ENCODE measurements around the gene SOX5.
"Not testable (repeated sequence)": the region's sequence is repeated elsewhere in the genome, so short reads cannot be mapped to it uniquely, and the experiment has no call there.

SOX5 gene

GRCh38 chr12:23906329-23906728 lies 43.1 kb downstream of the SOX5 start:
- peak; percentile 30 for DNase-seq

GRCh38 chr12:23899434-23899833 lies 50.0 kb downstream of the SOX5 start:
- no peak for DNase-seq

- DNase-seq, result no peak
Observed at GRCh38 chr12:23898121-23898520, 51.3 kb downstream of the SOX5 start.

- DNase-seq, result peak; percentile 80
Observed at GRCh38 chr12:23895792-23896218, 53.7 kb downstream of the SOX5 start.

- no peak for DNase-seq
Observed at GRCh38 chr12:23893611-23894010, 55.9 kb downstream of the SOX5 start.

GRCh38 chr12:23891115-23891514 lies 58.4 kb downstream of the SOX5 start:
- DNase-seq, result no peak

- DNase-seq, result no peak
Observed at GRCh38 chr12:23889069-23889440, 60.4 kb downstream of the SOX5 start.

GRCh38 chr12:23888396-23889068 lies 60.9 kb downstream of the SOX5 start:
- DNase-seq, result no peak

GRCh38 chr12:23887055-23887835 lies 62.2 kb downstream of the SOX5 start:
- no peak for DNase-seq

- DNase-seq, result no peak
Observed at GRCh38 chr12:23885394-23885793, 64.1 kb downstream of the SOX5 start.

GRCh38 chr12:23884909-23885308 lies 64.6 kb downstream of the SOX5 start:
- no peak for DNase-seq

- DNase-seq, result no peak
Observed at GRCh38 chr12:23880988-23881387, 68.5 kb downstream of the SOX5 start.

GRCh38 chr12:23876618-23877017 lies 72.9 kb downstream of the SOX5 start:
- DNase-seq, result not testable (repeated sequence)

- DNase-seq, result no peak
Observed at GRCh38 chr12:23867794-23868193, 81.7 kb downstream of the SOX5 start.

GRCh38 chr12:23862701-23863100 lies 86.8 kb downstream of the SOX5 start:
- DNase-seq, result no peak

- DNase-seq, result no peak
Observed at GRCh38 chr12:23860019-23860418, 89.5 kb downstream of the SOX5 start.

GRCh38 chr12:23857178-23857577 lies 92.3 kb downstream of the SOX5 start:
- DNase-seq, result no peak

- DNase-seq, result no peak
Observed at GRCh38 chr12:23855813-23856212, 93.7 kb downstream of the SOX5 start.

GRCh38 chr12:23854598-23854997 lies 94.9 kb downstream of the SOX5 start:
- no peak for DNase-seq

- no peak for DNase-seq
Observed at GRCh38 chr12:23853640-23854039, 95.8 kb downstream of the SOX5 start.

GRCh38 chr12:23851602-23852001 lies 97.9 kb downstream of the SOX5 start:
- DNase-seq, result no peak

GRCh38 chr12:23847857-23848256 lies 101.6 kb downstream of the SOX5 start:
- DNase-seq, result no peak

GRCh38 chr12:23843958-23844357 lies 105.5 kb downstream of the SOX5 start:
- no peak for DNase-seq

- no peak for DNase-seq
Observed at GRCh38 chr12:23834076-23834475, 115.4 kb downstream of the SOX5 start.

GRCh38 chr12:23831739-23832138 lies 117.7 kb downstream of the SOX5 start:
- DNase-seq, result no peak

Measured in NCI-H1694 treated with DMSO at 0.1 percent for 48 hours (cell line).